Fibroblast of lung (primary cell): Measurements from ENCODE around the gene SLC17A5. TPM values are rescaled to one million over a fixed set of nuclear protein-coding genes. Genes with fewer than 3 reads are reported as not detected.

Source experiments
- DNase-seq, 2 donors: peaks; one replicate each; pipeline versions ENCODE4 v3.0.0 to v3.0.0-alpha.2; 2010; ENCODE audit warnings: low read depth in 2 of 2
- H2AFZ ChIP-seq: 2 replicates; pipeline ENCODE4 v1.5.1; 2012; ENCODE audit warnings: low read length, control low read depth, inconsistent platforms
- H3K27ac ChIP-seq: 2 replicates; pipeline ENCODE4 v1.5.1; 2011; ENCODE audit warnings: low read length, control low read depth; ENCODE audit not compliant: insufficient read depth
- H3K27me3 ChIP-seq: 2 replicates; pipeline ENCODE4 v1.5.1; 2011; ENCODE audit warnings: mild to moderate bottlenecking, low read length; ENCODE audit not compliant: control insufficient read depth, insufficient read depth
- H3K36me3 ChIP-seq: 2 replicates; pipeline ENCODE4 v1.5.1; 2011; ENCODE audit warnings: low read length; ENCODE audit not compliant: control insufficient read depth, insufficient read depth
- H3K4me1 ChIP-seq: 2 replicates; pipeline ENCODE4 v1.5.1; 2011; ENCODE audit warnings: low read length; ENCODE audit not compliant: control insufficient read depth, insufficient read depth; ENCODE audit errors: extremely low read depth
- H3K4me2 ChIP-seq: 2 replicates; pipeline ENCODE4 v1.5.1; 2011; ENCODE audit warnings: low read length, control low read depth; ENCODE audit not compliant: insufficient read depth; ENCODE audit errors: extremely low read depth
- H3K4me3 ChIP-seq, 4 experiments: fragments of 200-600 bp in 1 of 4; sonication (generic) in 1 of 4; replicated peaks in 1 of 4; 2 replicates each; pipeline ENCODE4 v1.5.1; 2011 to 2016; ENCODE audit warnings: low read length in 4 of 4, low read depth in 3 of 4, mild to moderate bottlenecking in 3 of 4, control low read depth in 2 of 4, inconsistent platforms in 1 of 4, mixed read lengths in 1 of 4; ENCODE audit not compliant: insufficient read depth in 1 of 4; ENCODE audit errors: control extremely low read depth in 1 of 4
- H3K79me2 ChIP-seq: 2 replicates; pipeline ENCODE4 v1.5.1; 2012; ENCODE audit warnings: mild to moderate bottlenecking, low read length, inconsistent platforms; ENCODE audit not compliant: control insufficient read depth, insufficient read depth
- H3K9ac ChIP-seq: 2 replicates; pipeline ENCODE4 v1.5.1; 2011; ENCODE audit warnings: mild to moderate bottlenecking, low read length, control low read depth; ENCODE audit not compliant: insufficient read depth
- H3K9me3 ChIP-seq: 2 replicates; pipeline ENCODE4 v1.5.1; 2012; ENCODE audit warnings: low read depth, low read length; ENCODE audit not compliant: control insufficient read depth, insufficient read depth
- H4K20me1 ChIP-seq: 2 replicates; pipeline ENCODE4 v1.5.1; 2011; ENCODE audit warnings: low read length; ENCODE audit not compliant: control insufficient read depth, insufficient read depth; ENCODE audit errors: extremely low read depth
- CTCF ChIP-seq, 2 donors: IDR thresholded peaks in 1 of 2; conservative IDR thresholded peaks in 1 of 2; 1 replicate in 1 of 2; 2 replicates in 1 of 2; pipeline ENCODE4 v1.5.1; 2011 to 2012; ENCODE audit warnings: low read length in 2 of 2, control low read depth in 1 of 2, inconsistent platforms in 1 of 2, low read depth in 1 of 2, mild to moderate bottlenecking in 1 of 2
- EZH2 ChIP-seq: IDR thresholded peaks from 2 replicates; pipeline ENCODE4 v1.5.1; 2012; ENCODE audit warnings: low read length, control low read depth, mild to moderate bottlenecking; ENCODE audit errors: missing control alignments
- polyA plus RNA-seq, 2 donors: library from polyadenylated mRNA; depleted of rRNA in 1 of 2; stranded (reverse) in 1 of 2; unstranded in 1 of 2; fragments of >200 nt; gene quantifications; 2 replicates each; pipeline ENCODE4 v1.2.1, GENCODE V29; 2011 to 2012; ENCODE audit warnings: missing spikeins in 1 of 2
- total RNA-seq: library from RNA; depleted of rRNA; stranded (reverse); fragments of >200 nt; gene quantifications from 2 replicates; pipeline ENCODE4 v1.2.1, GENCODE V29; 2014

Gene SLC17A5
- total and polyA plus RNA-seq, 2 donors (not counting 1 experiment from before 2014, with no cell fraction given): 39.3 to 56.8 TPM

- Histone ChIP-seq H4K20me1 (no peaks in the 10 kb centered on the region), H3K79me2 (peaks cover 7% of the 10 kb centered on the region), H3K36me3 (no peaks in the 10 kb centered on the region), H3K27ac (no peak overlapping the region), H3K4me3 (no peak overlapping the region), H3K9ac (no peak overlapping the region), H3K4me2 (no peak overlapping the region), H3K4me1 (peaks cover 3% of the 10 kb centered on the region), H3K27me3 (no peaks in the 10 kb centered on the region), H2AFZ (no peak overlapping the region), H3K9me3 (no peaks in the 10 kb centered on the region)
- no peak for DNase-seq
- TF ChIP-seq EZH2: no peak
- no peak for TF ChIP-seq CTCF (conservative IDR thresholded peaks at IDR 0.05 in 1 of 2, IDR thresholded peaks at IDR 0.05 in 1 of 2; ENCODE audit: low read depth in 1 of 2, low read length in 2 of 2)
Observed at GRCh38 chr6:73649783-73650182, 4.0 kb downstream of the SLC17A5 start.

GRCh38 chr6:73648166-73648565 is 5.6 kb downstream of the SLC17A5 start:
- peaks cover 3% of the 10 kb centered on the region for H3K4me1 ChIP-seq
- no peak overlapping the region for H2AFZ ChIP-seq
- DNase-seq: peak in 1 of 2 donors; percentile 55
- H3K4me2 ChIP-seq: peak overlapping the region; percentile 37
- no peaks in the 10 kb centered on the region for H3K9me3 ChIP-seq
- no peaks in the 10 kb centered on the region for H3K27me3 ChIP-seq
- TF ChIP-seq EZH2: no peak
- no peak for TF ChIP-seq CTCF (conservative IDR thresholded peaks at IDR 0.05 in 1 of 2, IDR thresholded peaks at IDR 0.05 in 1 of 2; ENCODE audit: low read depth in 1 of 2, low read length in 2 of 2)
- H3K4me3 ChIP-seq: no peak overlapping the region
- H3K36me3 ChIP-seq: no peaks in the 10 kb centered on the region
- no peak overlapping the region for H3K27ac ChIP-seq
- peaks cover 6% of the 10 kb centered on the region for H3K79me2 ChIP-seq
- no peaks in the 10 kb centered on the region for H4K20me1 ChIP-seq
- no peak overlapping the region for H3K9ac ChIP-seq

GRCh38 chr6:73644941-73645591 is 8.7 kb downstream of the SLC17A5 start:
- peak overlapping the region; percentile 47 for H2AFZ ChIP-seq
- peaks cover 3% of the 10 kb centered on the region for H3K4me1 ChIP-seq
- H3K4me2 ChIP-seq: peak overlapping the region; percentile 79
- H3K79me2 ChIP-seq: no peaks in the 10 kb centered on the region
- H3K9me3 ChIP-seq: no peaks in the 10 kb centered on the region
- H3K9ac ChIP-seq: no peak overlapping the region
- peak overlapping the region; percentile 20 to 57 (median 48) for H3K4me3 ChIP-seq
- no peaks in the 10 kb centered on the region for H3K36me3 ChIP-seq
- no peak for DNase-seq
- no peak for TF ChIP-seq CTCF (conservative IDR thresholded peaks at IDR 0.05 in 1 of 2, IDR thresholded peaks at IDR 0.05 in 1 of 2; ENCODE audit: low read depth in 1 of 2, low read length in 2 of 2)
- TF ChIP-seq EZH2: no peak
- H4K20me1 ChIP-seq: no peaks in the 10 kb centered on the region
- no peak overlapping the region for H3K27ac ChIP-seq
- H3K27me3 ChIP-seq: no peaks in the 10 kb centered on the region
